ENCODE measurements around the gene OR4D5.

OR4D5 gene
- total RNA-seq, result 0 reads per million in 4 donors

- DNase-seq, result no peak
These were observed at the start of gene OR4D5 for GRCh38 chr11:123939317-123939716. Gene OR4D5 (plus strand): TSS chr11:123939617. CDS start chr11:123939617, 0 bp downstream.

DNA sequence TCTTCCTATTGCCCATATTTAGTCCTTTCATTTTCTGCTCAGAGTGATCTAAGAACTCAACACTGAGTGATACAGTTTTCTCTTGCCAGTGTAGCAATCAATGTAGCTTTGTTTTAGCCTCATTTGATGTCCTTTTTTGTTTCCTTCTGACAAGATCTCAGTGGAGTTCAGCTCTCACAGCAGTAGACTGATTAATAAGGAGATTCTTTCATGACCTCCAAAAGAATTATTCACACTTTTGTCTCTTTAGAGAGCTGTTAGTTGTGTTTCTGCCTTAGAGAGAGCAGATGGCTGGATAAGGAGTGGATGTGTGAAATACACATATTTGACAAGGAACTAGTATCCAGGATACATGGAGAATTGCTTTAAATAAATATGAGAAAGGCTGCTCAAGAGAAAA is 47.4 kb upstream of the OR4D5 start:
- no peak for DNase-seq

GRCh38 chr11:123899792-123900191 is 39.6 kb upstream of the OR4D5 start:
- no peak for DNase-seq

DNA sequence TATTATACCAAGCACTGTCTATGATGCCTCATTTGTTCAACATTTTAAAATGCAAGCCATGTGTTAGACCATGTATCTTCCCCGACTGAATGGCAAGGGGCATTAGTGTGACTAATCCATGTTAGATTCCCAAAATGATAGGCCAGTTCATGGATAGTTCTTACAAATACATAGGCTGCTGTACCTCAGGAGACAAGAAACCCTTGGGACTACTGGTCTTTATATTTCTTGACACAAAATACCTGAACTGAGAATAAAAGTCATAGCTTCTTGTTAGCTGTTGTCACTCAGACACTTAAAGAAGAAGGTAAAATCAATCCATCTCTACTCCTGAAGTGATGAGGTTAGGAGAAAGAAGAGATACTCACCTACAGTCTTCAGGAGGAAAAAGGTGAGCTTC is 37.5 kb upstream of the OR4D5 start, which contains the start of gene OR8D4:
OR8D4 (plus strand) TSS at position 301 of the 400 bp plus-strand sequence. CDS start 4,265 bp downstream, outside the sequence.
- DNase-seq, result no peak

DNA sequence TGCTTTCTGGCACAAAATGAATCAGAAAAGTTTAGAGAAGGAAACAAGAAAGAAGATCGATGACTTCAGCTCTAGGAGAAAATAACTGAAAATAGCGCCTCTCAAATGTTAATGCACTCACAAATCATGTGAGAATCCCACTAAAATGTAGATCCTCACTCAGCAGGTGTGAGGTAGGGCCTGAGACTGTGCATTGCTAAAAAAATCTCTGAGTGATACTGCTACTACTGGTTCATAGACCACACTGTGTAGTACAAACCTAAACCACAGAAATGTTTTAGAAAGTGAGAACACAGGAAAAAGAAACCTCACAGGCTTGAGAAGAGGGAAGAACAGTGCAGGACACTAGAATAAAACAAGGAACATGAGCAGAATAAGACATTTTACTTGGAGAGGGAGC is 35.5 kb upstream of the OR4D5 start:
- DNase-seq, result no peak

- DNase-seq, result no peak
These were observed 34.5 kb upstream of the OR4D5 start for GRCh38 chr11:123904932-123905331.

DNA sequence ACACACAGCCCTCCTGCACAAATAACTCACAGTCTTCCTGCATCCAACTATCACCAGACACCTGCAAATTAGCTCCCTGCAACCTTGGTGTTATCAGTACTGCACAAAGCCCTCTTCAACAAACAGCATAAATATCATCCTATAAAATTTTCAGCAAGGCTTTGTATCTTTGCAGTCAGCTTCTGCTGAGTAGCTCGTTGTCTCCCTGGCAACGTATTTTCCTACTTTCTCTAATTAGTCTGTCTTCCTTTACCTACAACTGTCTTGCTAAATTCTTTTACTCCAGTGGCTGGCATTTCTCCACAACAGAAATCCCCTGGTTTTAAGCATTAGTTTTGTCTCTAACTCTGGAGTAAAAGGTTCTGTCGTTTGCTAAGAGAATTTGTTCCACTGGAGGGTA is 33.6 kb upstream of the OR4D5 start:
- no peak for DNase-seq

DNA sequence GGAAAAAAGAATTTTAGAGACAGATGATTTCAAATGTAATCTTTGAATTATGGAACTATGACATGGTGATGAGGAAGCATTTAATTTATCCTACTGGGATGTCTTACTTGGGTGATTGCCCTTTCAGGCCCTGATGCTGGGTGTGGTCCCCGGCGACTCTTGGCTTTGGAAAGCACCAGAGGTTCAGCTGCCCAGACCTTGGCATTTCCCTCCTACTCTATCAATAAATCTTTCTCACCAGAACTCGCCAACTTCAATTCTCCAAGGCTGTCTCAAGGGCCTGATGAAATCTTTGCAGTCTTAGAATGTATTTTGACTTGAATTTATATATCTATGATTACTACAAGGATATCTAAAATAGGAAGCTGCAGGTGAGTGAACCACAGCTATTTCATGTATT is 18.5 kb upstream of the OR4D5 start:
- DNase-seq, result no peak

GRCh38 chr11:123924027-123924426 is 15.4 kb upstream of the OR4D5 start:
- DNase-seq, result no peak

DNA sequence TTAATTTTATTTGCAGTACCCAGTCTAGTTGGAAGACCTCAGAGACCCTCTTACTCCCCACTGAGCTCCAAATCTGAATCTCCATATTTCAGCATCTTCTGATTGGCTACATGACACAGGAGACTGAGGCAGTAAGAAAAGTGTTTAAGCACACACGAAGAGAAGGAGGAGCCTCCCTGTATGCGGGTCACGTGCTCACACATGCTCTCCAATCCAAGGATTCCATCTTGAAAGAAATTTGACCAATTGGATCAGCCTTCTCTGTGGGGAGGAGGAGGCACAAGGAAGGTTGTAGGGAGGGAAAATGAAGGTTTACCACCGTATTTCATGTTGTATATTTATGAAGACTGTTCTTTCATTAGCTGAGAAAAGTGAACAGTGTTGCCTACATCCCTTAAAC is 3.0 kb downstream of the OR4D5 start:
- DNase-seq, result no peak

GRCh38 chr11:123943738-123944137 is 4.3 kb downstream of the OR4D5 start, which contains the start of gene OR6T1:
Gene OR6T1 (minus strand): TSS chr11:123943838. CDS start chr11:123943838, 0 bp downstream.
- DNase-seq, result no peak

DNA sequence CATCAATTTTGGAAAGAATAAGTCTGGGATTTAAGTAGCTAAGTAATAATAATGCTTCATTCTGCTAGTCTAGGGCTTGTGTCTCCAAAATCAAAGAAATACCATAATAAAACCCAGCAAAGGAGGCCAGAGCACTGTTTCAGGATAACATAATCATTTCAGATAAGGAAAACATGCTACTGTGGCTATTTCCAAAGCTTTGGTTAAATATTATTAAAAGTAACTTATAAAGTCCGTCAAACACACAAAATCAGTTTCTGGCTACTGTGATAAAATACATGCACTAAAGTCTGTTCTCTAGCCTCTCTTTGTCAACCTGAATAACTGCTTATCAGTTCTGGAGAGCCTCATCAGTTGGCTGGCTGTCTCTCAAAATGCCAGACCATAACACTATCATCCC is 5.7 kb downstream of the OR4D5 start:
- no peak for DNase-seq

- DNase-seq, result no peak
These were observed 17.3 kb downstream of the OR4D5 start for GRCh38 chr11:123956752-123957151.

DNA sequence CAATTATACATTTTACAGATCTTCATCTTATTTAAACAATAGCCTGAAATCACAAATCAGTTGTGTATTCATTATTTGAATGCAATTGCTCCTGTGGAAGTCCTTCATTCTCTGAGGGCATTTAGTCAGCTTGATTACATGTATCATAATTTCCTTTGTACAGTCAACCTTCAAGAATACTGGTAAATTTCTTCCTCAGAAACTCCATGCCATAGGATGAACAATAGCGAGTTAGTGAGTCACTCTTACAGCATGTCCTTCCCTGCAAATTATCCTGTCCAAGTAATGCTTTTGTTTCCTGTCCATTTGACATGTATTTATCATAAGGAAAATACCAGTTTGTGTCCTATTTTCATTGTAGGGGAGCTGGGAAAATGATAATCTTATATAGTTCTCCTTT is 34.4 kb downstream of the OR4D5 start:
- no peak for DNase-seq

DNA sequence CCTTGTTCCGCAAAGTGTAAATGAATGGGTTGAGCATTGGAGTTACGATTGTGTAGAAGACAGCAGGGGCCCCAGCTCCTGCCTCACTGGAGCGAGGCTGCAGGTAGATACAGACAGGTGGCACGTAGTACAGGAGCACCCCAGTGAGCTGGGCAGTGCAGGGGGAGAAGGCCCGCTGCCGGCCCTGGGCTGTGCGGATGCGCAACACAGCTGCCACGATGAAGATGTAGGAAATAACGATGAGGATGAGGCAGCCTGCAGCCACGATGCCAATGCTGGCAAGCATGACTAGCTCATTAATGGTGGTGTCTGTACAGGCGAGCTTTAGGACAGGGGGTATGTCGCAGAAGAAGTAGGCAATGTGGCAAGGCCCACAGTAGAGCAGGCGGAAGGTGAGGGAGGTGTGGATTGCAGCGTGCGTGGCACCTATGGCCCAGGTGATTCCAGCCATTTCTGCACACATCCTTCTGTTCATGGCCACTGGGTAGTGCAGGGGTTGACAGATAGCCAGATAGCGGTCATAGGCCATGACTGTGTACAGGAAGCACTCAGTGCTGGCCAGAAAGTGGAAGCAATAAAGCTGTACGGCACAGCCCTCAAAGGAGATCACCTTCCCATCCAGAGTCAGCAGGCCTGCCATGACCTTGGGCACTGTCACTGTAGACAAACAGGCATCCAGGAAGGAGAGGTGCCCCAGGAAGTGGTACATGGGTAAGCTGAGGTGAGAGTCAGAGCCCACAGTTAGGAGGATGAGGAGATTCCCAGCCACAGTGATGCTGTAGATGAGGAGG is 37.5 kb downstream of the OR4D5 start:
- no peak for DNase-seq

DNA sequence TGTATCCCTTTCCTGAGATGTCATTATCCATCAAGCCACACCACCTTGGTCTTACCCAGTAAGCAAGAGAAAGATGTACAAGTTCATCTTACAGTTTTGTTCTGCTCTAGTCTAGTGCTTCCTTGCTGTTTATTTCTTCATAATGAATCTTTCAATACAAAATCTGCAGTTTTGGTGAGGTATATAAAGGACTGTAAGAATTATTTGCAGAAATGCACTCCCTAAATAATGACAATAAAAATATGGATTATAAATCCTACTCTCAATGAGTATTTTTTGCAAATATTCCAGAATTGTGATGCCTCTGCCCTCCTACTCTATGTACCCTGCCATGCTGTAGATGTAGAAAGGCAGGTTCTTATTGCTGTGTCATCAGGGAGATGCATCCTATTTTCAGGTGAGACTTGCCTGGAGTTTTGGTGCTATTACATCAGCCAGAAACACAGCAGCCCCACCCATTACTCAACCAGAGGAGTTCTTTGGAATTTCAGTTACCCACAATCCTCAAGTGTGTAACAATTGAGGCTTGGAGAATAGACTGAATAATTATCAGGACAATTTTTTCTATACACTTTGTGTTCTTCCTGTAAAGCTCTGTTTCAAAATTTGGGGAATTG is 38.4 kb downstream of the OR4D5 start, which contains the start of gene OR10S1:
OR10S1 (minus strand) TSS at position 51 of the 617 bp plus-strand sequence. CDS start 117 bp downstream, outside the sequence.
- no peak for DNase-seq

- DNase-seq, result no peak
These were observed 39.9 kb downstream of the OR4D5 start for GRCh38 chr11:123979311-123979710.
